Measurements from ENCODE around the gene CDKN2AIP. TPM values are rescaled to one million over a fixed set of nuclear protein-coding genes. Genes with fewer than 3 reads are reported as not detected.

The CDKN2AIP gene
- total and polyA plus RNA-seq, 10 of the 15 experiments (the other 5 are each of a cell fraction or from before 2014, with no cell fraction given) = 6.0 to 22.7 (median 15.9) TPM

- DNase-seq (ENCODE audit: low read depth, low spot score) (no peak), FAIRE-seq (no peak), ATAC-seq (no peak)
- Histone ChIP-seq H3K9ac (ENCODE audit: control insufficient read depth, insufficient read depth, low read length) (no peak overlapping the region), H3K4me2 (ENCODE audit: control insufficient read depth, insufficient read depth) (no peak overlapping the region), H4K20me1 (ENCODE audit: control insufficient read depth, insufficient read depth) (no peaks in the 10 kb centered on the region), H3K4me3 (no peak overlapping the region), H3K9me3 (replicated peaks; ENCODE audit: control insufficient read depth, insufficient read depth, low read length) (no peaks in the 10 kb centered on the region; the same call in 2 of the 3 replicates), H3K79me2 (ENCODE audit: control insufficient read depth, insufficient read depth, low read length) (no peaks in the 10 kb centered on the region), H2AFZ (ENCODE audit: control insufficient read depth, low read depth, low read length) (no peak overlapping the region), H3K4me1 (ENCODE audit: control insufficient read depth, insufficient read depth, low read length) (no peaks in the 10 kb centered on the region), H3K27me3 (replicated peaks in 1 of 2; ENCODE audit: control insufficient read depth in 2 of 2, insufficient read depth in 2 of 2, low read length in 1 of 2) (no peaks in the 10 kb centered on the region), H3K27ac (ENCODE audit: control insufficient read depth, insufficient read depth) (no peak overlapping the region), H3K36me3 (ENCODE audit: control insufficient read depth in 2 of 2, insufficient read depth in 2 of 2, low read length in 1 of 2) (no peaks in the 10 kb centered on the region)
- intact Hi-C loops (cut with micrococcal nuclease; ENCODE audit: unreplicated experiment) (no loop called here), in situ Hi-C loops (cut with MboI) (loop anchor here (5.0 kb wide), 1 partner anchor 1309 kb away; no protein-coding TSS in a partner anchor)
- no peak for TF ChIP-seq ZNF384 (IDR thresholded peaks at IDR 0.05; ENCODE audit: borderline replicate concordance, low read depth, low read length)
- no peak for TF ChIP-seq STAT1 (conservative IDR thresholded peaks at IDR 0.05)
- TF ChIP-seq ZNF592 (IDR thresholded peaks at IDR 0.05) = no peak
- TF ChIP-seq FOS (IDR thresholded peaks at IDR 0.05; ENCODE audit: borderline replicate concordance, extremely low read depth, insufficient read length) = no peak
- no peak for TF ChIP-seq POU2F2 (IDR thresholded peaks at IDR 0.05; ENCODE audit: borderline replicate concordance, low read depth, low read length)
- no peak for TF ChIP-seq NFYA (IDR thresholded peaks at IDR 0.05; ENCODE audit: borderline replicate concordance, low read depth, low read length)
- TF ChIP-seq ZBED1 (IDR thresholded peaks at IDR 0.05; ENCODE audit: borderline replicate concordance) = no peak
- no peak for TF ChIP-seq IRF4 (IDR thresholded peaks at IDR 0.05; ENCODE audit: low read depth, low read length)
- no peak for TF ChIP-seq YBX1 (IDR thresholded peaks at IDR 0.05)
- TF ChIP-seq ATF3 (IDR thresholded peaks at IDR 0.05; ENCODE audit: borderline replicate concordance, extremely low read depth, low read depth, low read length) = no peak
- WGBS (ENCODE audit: insufficient coverage, insufficient replicate concordance, low lambda C conversion rate, missing lambda C conversion rate) = 82% methylated on average over 7 of the region's 7 CpGs
- RAD21 ChIA-PET (ENCODE audit: unreplicated experiment) = no interaction called here
- CTCF ChIA-PET = interaction anchor here (0.8 to 1.4 kb wide), 3 partner anchors 19 to 134 kb away, joined by 3 read pairs; no protein-coding TSS in a partner anchor
- SMC1A ChIA-PET (ENCODE audit: uncharacterized antibody, unreplicated experiment) = interaction anchor here (1.0 kb wide), 1 partner anchor 698 kb away, joined by 3 read pairs; no protein-coding TSS in a partner anchor
- no TSS peak for BruUV-seq (replicated peaks)
- POLR2A ChIA-PET = interaction anchor here (1.0 kb wide), 1 partner anchor 30 kb away, joined by 5 read pairs; no protein-coding TSS in a partner anchor
Observed at GRCh38 chr4:183468210-183469095, 24.0 kb downstream of the CDKN2AIP start.

Data from GM12878 (cell line).